Small intestine (tissue), 7 donors: ENCODE results near the gene SYT11. TPM values are rescaled to one million over a fixed set of nuclear protein-coding genes. Genes with fewer than 3 reads are reported as not detected.

ENCODE experiments used
- DNase-seq, 2 donors: peaks; one replicate each; pipeline versions ENCODE4 v3.0.0 to v3.0.0-alpha.2; 2013
- FAIRE-seq: peaks from 2 replicates; lab custom pipeline; 2012; peaks lifted over from hg19 to GRCh38; lab: Jason Lieb, UNC
- H3K27ac ChIP-seq, 3 donors: one replicate each; pipeline ENCODE4 v1.5.1; 2013; ENCODE audit warnings: low read length in 2 of 3, mild to moderate bottlenecking in 2 of 3, control low read depth in 1 of 3, inconsistent platforms in 1 of 3, low read depth in 1 of 3, moderate library complexity in 1 of 3
- H3K27me3 ChIP-seq, 3 donors: one replicate each; pipeline ENCODE4 v1.6.1; 2013; ENCODE audit warnings: low read length in 3 of 3, inconsistent platforms in 1 of 3; ENCODE audit not compliant: control insufficient read depth in 3 of 3, insufficient read depth in 3 of 3
- H3K36me3 ChIP-seq, 3 donors: one replicate each; pipeline ENCODE4 v1.6.1; 2013; ENCODE audit warnings: low read length in 3 of 3, inconsistent platforms in 1 of 3, low read depth in 1 of 3, mild to moderate bottlenecking in 1 of 3, moderate library complexity in 1 of 3; ENCODE audit not compliant: control insufficient read depth in 3 of 3, insufficient read depth in 2 of 3
- H3K4me1 ChIP-seq, 3 donors: one replicate each; pipeline ENCODE4 v1.6.1; 2013; ENCODE audit warnings: low read length in 2 of 3, inconsistent platforms in 1 of 3, low read depth in 1 of 3, mild to moderate bottlenecking in 1 of 3, moderate library complexity in 1 of 3; ENCODE audit not compliant: control insufficient read depth in 3 of 3, insufficient read depth in 2 of 3
- H3K4me3 ChIP-seq, 3 donors: one replicate each; pipeline ENCODE4 v1.5.1; 2013; ENCODE audit warnings: low read length in 3 of 3, control low read depth in 1 of 3, inconsistent platforms in 1 of 3, low read depth in 1 of 3, mild to moderate bottlenecking in 1 of 3, moderate library complexity in 1 of 3
- H3K9me3 ChIP-seq, 2 donors: one replicate each; pipeline ENCODE4 v1.6.1; 2013; ENCODE audit warnings: low read depth in 1 of 2, low read length in 1 of 2; ENCODE audit not compliant: control insufficient read depth in 2 of 2, insufficient read depth in 1 of 2
- WGBS, 3 donors: extraction: QIAGEN DNeasy Blood & Tissue Kit; methylation state at CpG; one replicate each; pipeline ENCODE4 v1.1.7; 2013; 5-methylcytosine and 5-hydroxymethylcytosine counted together
- polyA plus RNA-seq, 4 donors: library from polyadenylated mRNA; stranded (reverse) in 3 of 4; unstranded in 1 of 4; fragments of 200-250 nt in 3 of 4; fragments of 120-200 nt in 1 of 4; gene quantifications; one replicate each; pipeline versions ENCODE4 v1.2.1 to v1.2.3, GENCODE V29; 2013
- donor health status: healthy with polysubstance abuse.
- donor health status: control.
- donor health status: control.
- donor health status: Bipolar disorder and iron deficiency.
- donor health status: healthy.

Gene SYT11
- polyA plus RNA-seq, 4 donors, result 0.54 to 12.9 (median 4.7) TPM; not detected in 1

GRCh38 chr1:155856975-155857930, 2.1 kb upstream of the SYT11 start, which contains the start of gene GON4L:
Gene GON4L (minus strand): TSS chr1:155857214. CDS start chr1:155853780, 3,434 bp downstream.
- FAIRE-seq (no peak), DNase-seq (peak; percentile 94 to 96)
- WGBS, 3 donors, result 5 to 12% (median 5%) methylated on average over 42 to 46 of the region's 46 CpGs
- Histone ChIP-seq H3K27ac (peak within 1 kb of the TSS in 2 of 3 donors; percentile 60 to 89), H3K4me1 (peaks cover 0 to 10% (median 0%) of the 10 kb centered on the region in 3 donors), H3K27me3 (peaks cover 0 to 6% (median 0%) of the 10 kb centered on the region in 3 donors), H3K9me3 (no peaks in the 10 kb centered on the region), H3K36me3 (peaks cover 3 to 17% (median 7%) of the 10 kb centered on the region in 3 donors), H3K4me3 (peak within 1 kb of the TSS; percentile 52 to 86 (median 69))

GRCh38 chr1:155858800-155859233, 550 bp upstream of the SYT11 start:
- Histone ChIP-seq H3K36me3 (peaks cover 0 to 11% (median 3%) of the 10 kb centered on the region in 3 donors), H3K27ac (peak overlapping the region; percentile 17 to 89 (median 79)), H3K4me3 (peak overlapping the region in 2 of 3 donors; percentile 41 to 51), H3K27me3 (peaks cover 0 to 6% (median 0%) of the 10 kb centered on the region in 3 donors), H3K9me3 (no peaks in the 10 kb centered on the region), H3K4me1 (peaks cover 0 to 10% (median 0%) of the 10 kb centered on the region in 3 donors)
- WGBS, 3 donors, result 42 to 59% (median 49%) methylated on average over 12 of the region's 12 CpGs
- no peak for DNase-seq
- FAIRE-seq, result no peak

- H3K9me3 ChIP-seq, result no peaks in the 10 kb centered on the region
- peak overlapping the region in 2 of 3 donors; percentile 27 to 51 for H3K4me3 ChIP-seq
- H3K4me1 ChIP-seq, result peaks cover 0 to 10% (median 0%) of the 10 kb centered on the region in 3 donors
- FAIRE-seq, result no peak
- peak overlapping the region in 2 of 3 donors; percentile 79 to 89 for H3K27ac ChIP-seq
- 4 to 6% (median 5%) methylated on average over 28 to 35 of the region's 35 CpGs for WGBS, 3 donors
- peaks cover 0 to 4% (median 0%) of the 10 kb centered on the region in 3 donors for H3K36me3 ChIP-seq
- peak in 1 of 2 donors; percentile 65 for DNase-seq
- peaks cover 0 to 6% (median 0%) of the 10 kb centered on the region in 3 donors for H3K27me3 ChIP-seq
These were observed 809 bp downstream of the SYT11 start for GRCh38 chr1:155859881-155860871.

GRCh38 chr1:155860970-155861510, 1.7 kb downstream of the SYT11 start:
- no peaks in the 10 kb centered on the region for H3K9me3 ChIP-seq
- H3K27ac ChIP-seq, result peak overlapping the region in 2 of 3 donors; percentile 79 to 89
- DNase-seq, result no peak
- peaks cover 0 to 10% (median 0%) of the 10 kb centered on the region in 3 donors for H3K4me1 ChIP-seq
- FAIRE-seq, result no peak
- peaks cover 0 to 6% (median 0%) of the 10 kb centered on the region in 3 donors for H3K27me3 ChIP-seq
- peaks cover 0 to 2% (median 0%) of the 10 kb centered on the region in 3 donors for H3K36me3 ChIP-seq
- peak overlapping the region in 1 of 3 donors; percentile 51 for H3K4me3 ChIP-seq
- 66 to 85% (median 78%) methylated on average over 2 of the region's 2 CpGs for WGBS, 3 donors

- H3K27me3 ChIP-seq, result peaks cover 0 to 6% (median 0%) of the 10 kb centered on the region in 3 donors
- H3K4me1 ChIP-seq, result peaks cover 0 to 6% (median 0%) of the 10 kb centered on the region in 3 donors
- peaks cover 0 to 2% (median 0%) of the 10 kb centered on the region in 3 donors for H3K36me3 ChIP-seq
- H3K4me3 ChIP-seq, result no peak overlapping the region
- 84 to 98% (median 97%) methylated on average over 2 of the region's 2 CpGs for WGBS, 3 donors
- no peaks in the 10 kb centered on the region for H3K9me3 ChIP-seq
- no peak overlapping the region for H3K27ac ChIP-seq
- DNase-seq (no peak), FAIRE-seq (no peak)
These were observed 2.5 kb downstream of the SYT11 start for GRCh38 chr1:155861896-155862295.

GRCh38 chr1:155864393-155864792, 5.0 kb downstream of the SYT11 start:
- DNase-seq (no peak), FAIRE-seq (no peak)
- Histone ChIP-seq H3K9me3 (no peaks in the 10 kb centered on the region), H3K27ac (no peak overlapping the region), H3K36me3 (peaks cover 0 to 7% (median 0%) of the 10 kb centered on the region in 3 donors), H3K27me3 (peaks cover 0 to 6% (median 0%) of the 10 kb centered on the region in 3 donors), H3K4me1 (no peaks in the 10 kb centered on the region), H3K4me3 (no peak overlapping the region)

GRCh38 chr1:155867766-155868165, 8.4 kb downstream of the SYT11 start:
- Histone ChIP-seq H3K36me3 (peaks cover 0 to 16% (median 0%) of the 10 kb centered on the region in 3 donors), H3K4me3 (no peak overlapping the region), H3K27ac (no peak overlapping the region), H3K9me3 (no peaks in the 10 kb centered on the region), H3K4me1 (no peaks in the 10 kb centered on the region), H3K27me3 (no peaks in the 10 kb centered on the region)
- DNase-seq (no peak), FAIRE-seq (no peak)
- WGBS, 3 donors, result 88 to 93% (median 93%) methylated on average over 8 of the region's 8 CpGs
